ENCODE data around the gene CALML4. TPM values are rescaled to one million over a fixed set of nuclear protein-coding genes. Genes with fewer than 3 reads are reported as not detected.

CALML4 gene
- total and polyA plus RNA-seq, 2 experiments from 2014 or later, result 49.6 to 79.8 TPM

- WGBS (ENCODE audit: low lambda C conversion rate, missing lambda C conversion rate), result 90% methylated on average over 5 of the region's 5 CpGs
- no peaks in the 10 kb centered on the region for H3K9me3 ChIP-seq (ENCODE audit: low read depth)
- H3K36me3 ChIP-seq (replicated peaks; ENCODE audit: insufficient read depth, low read depth), result peaks cover 3% of the 10 kb centered on the region
- no peaks in the 10 kb centered on the region for H4K20me1 ChIP-seq (ENCODE audit: insufficient read depth, poor library complexity, severe bottlenecking)
- no peaks in the 10 kb centered on the region for H3K9me2 ChIP-seq (replicated peaks; ENCODE audit: insufficient read depth)
- H3K4me1 ChIP-seq (ENCODE audit: insufficient read depth), result peaks cover 3% of the 10 kb centered on the region
- H3K4me2 ChIP-seq, result no peak overlapping the region
- H3K4me3 ChIP-seq, result no peak overlapping the region
- H2AFZ ChIP-seq, result no peak overlapping the region
- H3K27me3 ChIP-seq, result no peaks in the 10 kb centered on the region
- DNase-seq (ENCODE audit: low spot score), result no peak
- peak overlapping the region; percentile 37 for H3K27ac ChIP-seq
- peaks cover 6% of the 10 kb centered on the region for H3K79me2 ChIP-seq
- no peak for TF ChIP-seq EZH2phosphoT487 (IDR thresholded peaks at IDR 0.05; ENCODE audit: low read depth, severe bottlenecking, unreplicated experiment)
- TF ChIP-seq CTCF (IDR thresholded peaks at IDR 0.05; ENCODE audit: poor library complexity), result no peak
- TF ChIP-seq EZH2 (IDR thresholded peaks at IDR 0.05; ENCODE audit: borderline replicate concordance), result no peak
Measured at GRCh38 chr15:68183616-68184315, 21.4 kb downstream of the CALML4 start.

DNA sequence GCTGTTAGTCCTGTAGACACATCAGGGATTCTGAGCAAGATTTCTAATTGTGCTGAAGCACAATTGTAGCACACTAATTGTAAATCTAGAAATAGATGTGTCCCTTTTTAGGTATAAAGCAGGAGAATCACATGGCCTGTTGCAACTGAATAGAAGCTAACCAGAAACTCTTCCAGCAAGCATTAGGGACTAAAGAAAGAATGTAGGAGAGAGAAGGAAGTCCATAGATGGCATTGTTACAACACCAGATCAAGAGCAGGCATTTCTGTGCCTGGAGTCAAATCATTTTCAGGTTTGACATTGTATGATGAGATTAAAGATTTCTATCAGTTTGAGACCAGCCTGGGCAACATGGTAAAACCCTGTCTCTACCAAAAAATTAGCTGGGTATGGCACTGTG lies 27.4 kb downstream of the CALML4 start:
- Histone ChIP-seq H3K4me2 (no peak overlapping the region), H3K27ac (no peak overlapping the region)

GRCh38 chr15:68176601-68177000 lies 28.5 kb downstream of the CALML4 start:
- Histone ChIP-seq H2AFZ (no peak overlapping the region), H3K4me2 (no peak overlapping the region), H3K27me3 (no peaks in the 10 kb centered on the region), H4K20me1 (ENCODE audit: insufficient read depth, poor library complexity, severe bottlenecking) (no peaks in the 10 kb centered on the region), H3K79me2 (peaks cover 22% of the 10 kb centered on the region), H3K36me3 (replicated peaks; ENCODE audit: insufficient read depth, low read depth) (peaks cover 3% of the 10 kb centered on the region), H3K9me2 (replicated peaks; ENCODE audit: insufficient read depth) (no peaks in the 10 kb centered on the region), H3K27ac (no peak overlapping the region), H3K9me3 (ENCODE audit: low read depth) (no peaks in the 10 kb centered on the region), H3K4me1 (ENCODE audit: insufficient read depth) (no peaks in the 10 kb centered on the region), H3K4me3 (no peak overlapping the region)
- TF ChIP-seq EZH2phosphoT487 (IDR thresholded peaks at IDR 0.05; ENCODE audit: low read depth, severe bottlenecking, unreplicated experiment) (no peak), EZH2 (IDR thresholded peaks at IDR 0.05; ENCODE audit: borderline replicate concordance) (no peak), CTCF (IDR thresholded peaks at IDR 0.05; ENCODE audit: poor library complexity) (no peak)
- DNase-seq (ENCODE audit: low spot score), result no peak
- 100% methylated on average over 3 of the region's 3 CpGs for WGBS (ENCODE audit: low lambda C conversion rate, missing lambda C conversion rate)

More for the DNA sequence above, 27.4 kb downstream of the CALML4 start:
- Histone ChIP-seq H3K36me3 (replicated peaks; ENCODE audit: insufficient read depth, low read depth) (peaks cover 3% of the 10 kb centered on the region), H3K9me2 (replicated peaks; ENCODE audit: insufficient read depth) (no peaks in the 10 kb centered on the region), H2AFZ (no peak overlapping the region), H3K79me2 (peaks cover 22% of the 10 kb centered on the region), H3K4me1 (ENCODE audit: insufficient read depth) (no peaks in the 10 kb centered on the region), H3K4me3 (no peak overlapping the region), H3K27me3 (no peaks in the 10 kb centered on the region), H4K20me1 (ENCODE audit: insufficient read depth, poor library complexity, severe bottlenecking) (no peaks in the 10 kb centered on the region), H3K9me3 (ENCODE audit: low read depth) (no peaks in the 10 kb centered on the region)
- DNase-seq (ENCODE audit: low spot score), result no peak
- TF ChIP-seq EZH2 (IDR thresholded peaks at IDR 0.05; ENCODE audit: borderline replicate concordance), result no peak
- no peak for TF ChIP-seq EZH2phosphoT487 (IDR thresholded peaks at IDR 0.05; ENCODE audit: low read depth, severe bottlenecking, unreplicated experiment)
- TF ChIP-seq CTCF (IDR thresholded peaks at IDR 0.05; ENCODE audit: poor library complexity), result no peak
